ENCODE data around the gene MAPKAPK3. TPM values are rescaled to one million over a fixed set of nuclear protein-coding genes. Genes with fewer than 3 reads are reported as not detected.
A peak's percentile ranks its signal among the peaks of the same experiment; 100 is the strongest.

Gene MAPKAPK3
- total RNA-seq, 1 donor from 2014 or later, result 359 TPM

DNA sequence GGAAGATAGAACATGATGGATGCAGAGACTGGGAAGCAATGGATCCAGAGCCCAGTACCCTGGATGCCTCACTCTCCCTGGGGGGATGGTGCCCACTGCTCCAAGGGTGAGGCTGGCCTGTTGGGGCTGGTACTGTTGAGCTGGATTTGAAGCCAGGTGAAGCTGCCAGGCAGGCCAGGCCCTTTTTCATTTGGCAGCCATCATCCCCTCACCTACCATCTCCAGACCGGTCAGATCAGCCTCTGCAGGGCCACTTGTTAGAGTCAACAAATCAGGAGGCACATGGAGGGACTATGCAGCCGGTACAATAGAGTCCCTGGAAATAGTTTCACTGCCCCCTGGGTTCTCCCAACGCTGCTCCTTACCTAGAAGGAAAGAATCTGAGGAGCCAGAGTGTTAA lies 5.9 kb downstream of the MAPKAPK3 start:
- peaks cover 3% of the 10 kb centered on the region for H3K36me3 ChIP-seq
- intact Hi-C loops (cut with micrococcal nuclease), result no loop called here
- DNase-seq, result no peak
- H3K4me1 ChIP-seq, result peaks cover 97% of the 10 kb centered on the region
- H3K27me3 ChIP-seq (ENCODE audit: low read depth), result no peaks in the 10 kb centered on the region
- H3K4me3 ChIP-seq, result peak overlapping the region; percentile 4
- TF ChIP-seq, protein P1, sequence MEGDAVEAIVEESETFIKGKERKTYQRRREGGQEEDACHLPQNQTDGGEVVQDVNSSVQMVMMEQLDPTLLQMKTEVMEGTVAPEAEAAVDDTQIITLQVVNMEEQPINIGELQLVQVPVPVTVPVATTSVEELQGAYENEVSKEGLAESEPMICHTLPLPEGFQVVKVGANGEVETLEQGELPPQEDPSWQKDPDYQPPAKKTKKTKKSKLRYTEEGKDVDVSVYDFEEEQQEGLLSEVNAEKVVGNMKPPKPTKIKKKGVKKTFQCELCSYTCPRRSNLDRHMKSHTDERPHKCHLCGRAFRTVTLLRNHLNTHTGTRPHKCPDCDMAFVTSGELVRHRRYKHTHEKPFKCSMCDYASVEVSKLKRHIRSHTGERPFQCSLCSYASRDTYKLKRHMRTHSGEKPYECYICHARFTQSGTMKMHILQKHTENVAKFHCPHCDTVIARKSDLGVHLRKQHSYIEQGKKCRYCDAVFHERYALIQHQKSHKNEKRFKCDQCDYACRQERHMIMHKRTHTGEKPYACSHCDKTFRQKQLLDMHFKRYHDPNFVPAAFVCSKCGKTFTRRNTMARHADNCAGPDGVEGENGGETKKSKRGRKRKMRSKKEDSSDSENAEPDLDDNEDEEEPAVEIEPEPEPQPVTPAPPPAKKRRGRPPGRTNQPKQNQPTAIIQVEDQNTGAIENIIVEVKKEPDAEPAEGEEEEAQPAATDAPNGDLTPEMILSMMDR (IDR thresholded peaks at IDR 0.05; ENCODE audit: borderline replicate concordance), result no peak
- no peaks in the 10 kb centered on the region for H3K9me3 ChIP-seq (replicated peaks)
- peak overlapping the region; percentile 98 for H3K27ac ChIP-seq (replicated peaks)

DNA sequence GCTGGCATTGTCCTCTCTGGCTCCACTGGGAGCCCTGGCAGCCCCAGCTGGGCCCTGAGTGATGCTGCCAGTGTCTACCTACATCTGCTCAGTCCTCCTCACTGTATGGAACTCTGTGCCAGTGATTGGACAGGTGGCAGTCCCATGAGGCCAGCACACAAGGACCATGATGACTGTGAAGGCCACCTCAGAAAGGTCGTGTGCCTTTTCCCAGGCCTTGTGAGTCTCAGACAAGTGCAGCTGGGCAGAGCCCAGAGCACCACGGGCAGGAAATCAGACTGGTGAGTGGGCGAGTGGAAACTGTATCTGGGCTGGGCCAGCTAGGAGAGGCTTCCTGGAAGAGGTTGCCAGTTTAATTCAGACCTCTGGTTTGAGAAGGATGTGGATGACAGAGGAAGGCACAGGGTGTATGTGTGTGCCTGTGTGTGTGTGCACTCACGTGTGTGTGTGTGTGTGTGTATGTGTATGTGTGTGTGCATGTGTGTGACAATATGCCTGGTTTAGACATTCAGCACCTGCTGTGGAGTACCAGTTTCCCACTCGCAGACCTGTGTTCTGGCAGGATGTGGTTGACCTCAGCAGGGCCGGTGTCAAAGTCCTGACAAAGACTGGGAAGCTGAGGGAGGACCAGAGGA lies 7.0 kb downstream of the MAPKAPK3 start:
- H3K36me3 ChIP-seq, result peaks cover 3% of the 10 kb centered on the region
- intact Hi-C loops (cut with micrococcal nuclease), result no loop called here
- no peaks in the 10 kb centered on the region for H3K27me3 ChIP-seq (ENCODE audit: low read depth)
- DNase-seq, result no peak
- peaks cover 99% of the 10 kb centered on the region for H3K4me1 ChIP-seq
- H3K27ac ChIP-seq (replicated peaks), result peak overlapping the region; percentile 98
- H3K4me3 ChIP-seq, result peak overlapping the region; percentile 32
- TF ChIP-seq, protein P1 (IDR thresholded peaks at IDR 0.05; ENCODE audit: borderline replicate concordance), result no peak
- H3K9me3 ChIP-seq (replicated peaks), result no peaks in the 10 kb centered on the region

GRCh38 chr3:50624634-50625033 lies 7.7 kb downstream of the MAPKAPK3 start:
- H3K4me1 ChIP-seq, result peaks cover 100% of the 10 kb centered on the region
- peak overlapping the region; percentile 32 for H3K4me3 ChIP-seq
- intact Hi-C loops (cut with micrococcal nuclease), result no loop called here
- TF ChIP-seq, protein P1 (IDR thresholded peaks at IDR 0.05; ENCODE audit: borderline replicate concordance), result no peak
- H3K9me3 ChIP-seq (replicated peaks), result no peaks in the 10 kb centered on the region
- DNase-seq, result no peak
- peak overlapping the region; percentile 98 for H3K27ac ChIP-seq (replicated peaks)
- H3K27me3 ChIP-seq (ENCODE audit: low read depth), result no peaks in the 10 kb centered on the region
- H3K36me3 ChIP-seq, result peaks cover 3% of the 10 kb centered on the region

DNA sequence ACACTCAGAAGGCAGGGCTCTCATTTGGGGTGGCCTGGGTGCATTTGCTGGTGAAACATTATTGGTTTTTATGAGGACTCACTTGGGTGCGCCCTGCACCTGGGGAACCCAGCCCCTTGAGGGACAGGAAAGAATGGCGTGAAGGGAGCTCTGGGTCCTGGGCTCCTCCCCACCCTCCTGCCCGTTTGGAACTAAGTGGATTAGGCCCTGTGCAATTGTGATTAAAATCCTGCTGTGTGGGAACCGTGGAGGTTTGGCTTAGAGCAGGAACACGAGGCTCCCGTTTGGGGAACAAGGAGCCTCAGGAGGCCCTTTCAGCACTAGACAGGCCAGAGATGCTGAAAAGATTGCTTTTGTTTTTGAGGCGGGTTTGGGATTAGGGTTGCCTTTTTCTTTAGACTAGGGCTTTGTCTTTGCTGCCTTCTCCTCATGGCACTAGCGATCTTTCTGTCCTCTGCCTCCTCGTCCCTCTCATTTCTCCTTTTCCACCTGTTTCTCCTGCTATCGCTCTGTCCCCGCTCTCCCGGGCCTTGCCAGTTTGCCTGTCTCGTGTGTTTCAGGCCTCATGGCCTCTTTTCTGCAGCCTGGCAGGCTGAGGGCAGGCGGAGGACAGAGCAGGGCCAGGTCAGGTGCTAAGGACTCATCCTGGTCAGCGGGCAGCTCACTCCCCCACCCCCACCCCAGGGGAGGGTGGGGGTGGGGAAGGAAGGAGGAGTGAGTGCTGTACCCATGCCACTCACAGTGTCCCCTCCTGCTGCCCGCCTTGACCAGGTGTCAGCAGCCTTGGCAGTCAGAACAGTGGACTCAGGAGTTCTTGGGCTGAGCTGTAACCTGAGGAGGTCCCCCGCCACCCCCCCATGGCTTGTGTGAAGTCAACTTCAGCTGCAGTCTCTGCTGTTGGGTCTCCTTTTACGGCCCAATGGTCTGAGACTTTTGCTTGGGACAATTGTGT lies 8.6 kb downstream of the MAPKAPK3 start:
- intact Hi-C loops (cut with micrococcal nuclease), result no loop called here
- Histone ChIP-seq H3K36me3 (peaks cover 3% of the 10 kb centered on the region), H3K27me3 (ENCODE audit: low read depth) (no peaks in the 10 kb centered on the region), H3K27ac (replicated peaks) (peak overlapping the region; percentile 98), H3K4me3 (peak overlapping the region; percentile 32), H3K9me3 (replicated peaks) (no peaks in the 10 kb centered on the region), H3K4me1 (peaks cover 100% of the 10 kb centered on the region)
- no peak for DNase-seq
- TF ChIP-seq, protein P1 (IDR thresholded peaks at IDR 0.05; ENCODE audit: borderline replicate concordance), result no peak

DNA sequence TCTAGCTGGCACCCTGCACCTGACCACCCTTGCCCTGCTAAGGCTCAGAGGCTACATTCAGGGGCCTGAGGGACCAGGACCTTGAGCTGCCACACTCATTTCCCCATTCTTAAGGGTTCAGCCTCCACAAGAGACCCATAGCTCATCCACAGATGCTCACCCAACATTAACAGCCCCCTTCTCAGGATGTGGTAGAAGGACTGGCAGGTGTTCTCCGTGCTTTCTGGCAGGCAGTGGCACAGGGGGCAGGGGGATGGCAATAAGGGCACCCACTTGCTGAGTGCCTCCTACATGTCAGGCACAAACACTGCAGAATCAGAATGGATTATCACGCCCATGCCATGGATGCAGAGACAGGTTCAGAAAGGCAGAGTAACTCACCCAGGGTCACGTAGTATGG lies 9.4 kb downstream of the MAPKAPK3 start:
- Histone ChIP-seq H3K9me3 (replicated peaks) (no peaks in the 10 kb centered on the region), H3K27ac (replicated peaks) (peak overlapping the region; percentile 98), H3K4me3 (no peak overlapping the region), H3K36me3 (peaks cover 3% of the 10 kb centered on the region), H3K27me3 (ENCODE audit: low read depth) (no peaks in the 10 kb centered on the region), H3K4me1 (peaks cover 100% of the 10 kb centered on the region)
- DNase-seq, result no peak
- TF ChIP-seq, protein P1 (IDR thresholded peaks at IDR 0.05; ENCODE audit: borderline replicate concordance), result no peak
- intact Hi-C loops (cut with micrococcal nuclease), result no loop called here

Data from left ventricle myocardium inferior (tissue), 1 donor.